ENCODE data around the gene NTRK3.

NTRK3 gene

GRCh38 chr15:88020806-88021205, 235.7 kb downstream of the NTRK3 start:
- DNase-seq: no peak

DNA sequence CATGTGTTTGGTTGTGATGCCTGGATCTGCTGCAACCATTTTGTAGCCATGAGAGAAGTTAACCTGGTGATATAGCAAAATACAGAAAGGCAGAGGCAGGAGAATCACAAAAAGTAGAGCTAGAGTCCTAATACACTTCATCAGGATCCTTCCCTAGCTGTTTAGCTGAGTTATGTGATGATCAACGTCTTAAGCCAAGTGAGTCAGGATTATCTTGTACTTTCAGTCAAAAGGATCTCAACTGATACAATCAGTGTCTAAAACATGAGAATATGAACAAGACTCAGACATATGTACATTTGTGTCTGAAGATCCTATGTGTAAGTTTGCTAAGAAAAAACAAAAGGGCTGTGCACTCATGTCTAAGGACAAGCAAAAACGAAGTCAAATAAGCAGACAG, 236.9 kb downstream of the NTRK3 start:
- DNase-seq: no peak

DNA sequence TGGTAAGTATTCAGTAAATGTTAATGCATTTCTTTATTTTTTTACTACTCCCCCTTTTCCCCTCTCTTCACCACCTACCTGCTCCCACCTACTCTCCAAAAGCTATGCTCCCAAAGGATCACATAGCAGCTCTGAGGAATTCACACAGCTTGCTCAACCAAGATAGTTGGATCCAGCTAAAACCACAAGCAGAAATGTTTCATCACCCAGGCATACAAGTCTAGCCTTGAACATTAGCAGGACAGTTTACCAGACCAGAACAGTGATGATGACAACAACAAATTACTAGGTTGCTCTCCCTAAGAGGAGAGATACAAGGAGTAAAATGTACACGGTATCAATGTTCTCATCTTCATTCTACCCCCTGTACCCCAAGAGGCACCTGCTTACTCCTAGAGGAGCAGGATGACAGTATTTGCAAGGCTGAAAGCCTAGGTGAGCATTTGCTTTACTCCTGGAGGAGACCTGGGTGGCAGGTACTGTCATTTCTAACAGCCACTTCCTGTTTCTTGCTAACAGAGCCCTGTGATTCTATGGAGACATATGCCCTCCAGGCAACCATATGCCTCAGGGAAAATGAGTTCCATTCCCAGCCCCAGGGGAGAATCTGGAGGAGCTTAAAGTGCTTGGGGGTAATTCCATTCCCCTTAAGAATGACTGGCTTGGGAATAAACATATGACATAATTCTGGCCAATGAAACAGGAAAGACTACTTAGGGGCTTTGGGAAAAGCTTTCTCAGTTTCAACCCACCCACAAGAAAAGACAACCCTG, 237.5 kb downstream of the NTRK3 start:
- DNase-seq: no peak

DNA sequence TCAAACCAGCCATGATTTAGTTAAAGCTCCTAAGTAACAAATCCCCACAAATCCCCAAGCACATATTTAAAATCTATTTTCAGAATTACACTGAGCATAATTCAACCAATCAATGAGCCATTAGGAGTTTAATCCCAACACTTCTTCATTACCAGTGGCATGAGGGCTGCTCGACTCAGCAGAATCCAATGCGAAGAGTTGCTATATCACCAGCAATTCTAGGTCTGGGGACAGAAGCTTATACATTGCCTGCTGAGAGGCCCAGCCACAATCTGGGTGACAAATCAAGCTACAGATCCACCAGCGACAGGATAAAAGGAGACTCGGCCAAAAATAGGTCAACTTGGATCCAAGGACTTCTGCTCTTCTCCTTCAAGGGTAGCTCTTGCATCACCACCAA, 238.8 kb downstream of the NTRK3 start:
- no peak for DNase-seq

GRCh38 chr15:88016406-88016805, 240.1 kb downstream of the NTRK3 start:
- no peak for DNase-seq

- DNase-seq: no peak
Observed at GRCh38 chr15:88015228-88015860, 241.2 kb downstream of the NTRK3 start.

DNA sequence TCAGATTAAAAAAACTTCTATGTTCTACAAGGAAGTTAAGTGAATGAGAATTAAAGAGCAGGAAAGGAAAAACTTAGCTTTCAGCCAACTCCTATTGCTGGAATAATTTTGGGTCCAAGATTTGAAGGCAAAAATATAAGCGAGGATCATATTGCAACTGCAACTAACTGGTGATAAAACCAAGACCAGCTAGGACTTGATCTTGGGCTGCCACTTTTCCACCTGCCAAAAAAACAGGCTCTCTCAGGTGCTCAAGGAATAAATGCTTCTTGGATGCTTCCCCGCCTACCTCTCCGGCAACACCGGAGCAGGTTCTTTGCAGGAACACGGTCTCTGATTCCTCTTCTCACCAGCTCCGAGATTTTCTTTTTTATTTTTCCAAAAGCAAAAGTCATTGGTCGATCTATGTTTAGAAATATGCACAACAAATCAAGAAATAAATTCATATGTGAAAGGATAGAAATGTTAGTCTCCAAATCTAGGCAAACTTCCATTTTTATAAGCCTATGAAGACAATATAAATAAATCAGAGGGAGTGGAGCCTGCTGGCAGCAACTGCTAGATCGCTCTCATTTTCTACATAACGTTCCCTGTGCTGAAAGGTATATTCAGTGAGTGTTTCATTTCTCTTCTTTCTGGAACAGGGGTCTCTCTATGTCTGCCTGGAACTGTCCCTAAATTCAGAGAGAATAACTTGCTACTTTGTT, 241.9 kb downstream of the NTRK3 start:
- no peak for DNase-seq

DNA sequence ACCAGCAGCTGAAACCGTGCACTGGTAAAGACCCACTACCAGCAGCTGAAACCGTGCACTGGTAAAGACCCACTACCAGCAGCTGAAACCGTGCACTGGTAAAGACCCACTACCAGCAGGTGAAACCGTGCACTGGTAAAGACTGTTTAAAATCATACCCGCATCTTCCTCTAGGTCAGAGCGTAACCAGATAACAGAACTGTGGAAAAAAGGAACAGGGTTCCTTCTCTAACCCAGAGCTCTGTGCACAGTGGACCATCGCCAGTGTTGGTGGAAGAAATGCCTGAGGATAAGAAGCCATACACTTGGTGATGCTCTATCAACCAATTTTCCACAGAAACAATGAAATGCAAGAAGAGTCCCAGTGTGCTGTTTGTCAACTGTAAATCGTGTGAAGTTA, 243.4 kb downstream of the NTRK3 start:
- DNase-seq: no peak

- no peak for DNase-seq
Observed at GRCh38 chr15:88012688-88013087, 243.9 kb downstream of the NTRK3 start.

- DNase-seq: no peak
Observed at GRCh38 chr15:88012233-88012632, 244.3 kb downstream of the NTRK3 start.

DNA sequence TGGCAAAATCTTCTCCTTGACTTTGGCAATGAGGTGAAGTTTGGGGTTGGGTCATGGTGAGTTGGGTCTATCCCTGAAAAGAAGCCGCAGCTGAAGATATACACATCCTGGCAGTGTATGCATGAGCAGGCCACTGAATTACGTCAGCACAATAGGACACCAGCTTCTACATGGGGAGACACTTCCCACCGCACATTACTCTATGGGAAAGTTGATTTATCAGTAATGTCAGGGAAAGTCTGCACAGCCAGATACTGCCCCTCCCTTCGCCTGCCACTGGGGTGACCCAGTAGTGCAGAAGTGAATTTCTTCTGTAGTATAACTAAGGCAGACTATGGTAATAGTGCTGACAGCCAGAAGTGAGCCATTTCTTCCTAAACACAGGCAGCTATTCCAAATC, 245.0 kb downstream of the NTRK3 start:
- no peak for DNase-seq

GRCh38 chr15:88006146-88006545, 250.4 kb downstream of the NTRK3 start:
- no peak for DNase-seq

DNA sequence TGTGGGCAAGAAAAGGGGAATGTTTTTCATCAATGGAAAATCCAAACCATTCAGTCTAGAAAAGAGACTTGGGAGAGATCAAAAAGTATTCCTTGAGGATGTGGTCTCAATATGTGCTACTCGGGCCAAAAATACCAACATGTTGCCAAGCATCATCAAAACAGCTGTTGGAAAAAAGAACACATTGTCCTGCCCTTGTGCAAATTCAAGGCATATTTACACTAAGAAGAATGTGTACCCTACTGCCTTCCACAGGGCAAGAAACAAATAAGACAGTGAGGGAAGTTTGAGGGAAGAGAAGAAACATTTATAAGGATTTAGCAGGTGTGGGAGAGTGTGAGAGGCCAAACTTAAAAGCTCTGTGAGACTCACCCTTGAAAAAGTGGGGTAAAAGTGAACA, 252.1 kb downstream of the NTRK3 start:
- no peak for DNase-seq

- no peak for DNase-seq
Observed at GRCh38 chr15:88003541-88004327, 252.8 kb downstream of the NTRK3 start.

- peak; percentile 17 for DNase-seq
Observed at GRCh38 chr15:88002706-88003105, 253.8 kb downstream of the NTRK3 start.

DNA sequence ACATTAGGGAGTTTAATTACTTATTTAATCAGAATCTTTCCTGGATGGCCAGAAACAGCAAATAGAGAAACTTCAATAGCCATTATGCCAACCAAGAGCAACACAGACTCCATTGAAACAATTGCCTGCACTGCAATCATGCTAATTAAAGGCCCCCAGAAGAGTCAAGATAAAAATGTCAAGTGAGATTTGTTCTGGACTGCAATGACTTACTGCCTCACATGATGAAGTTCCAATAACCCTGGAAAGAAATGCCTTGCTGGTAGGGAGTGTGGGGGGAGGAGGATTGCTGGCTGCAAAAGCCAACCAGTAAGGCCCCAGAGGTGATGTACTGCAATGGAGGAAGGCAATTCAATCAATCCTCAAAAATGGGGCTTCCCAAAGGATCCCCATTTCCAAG, 257.9 kb downstream of the NTRK3 start:
- no peak for DNase-seq

- no peak for DNase-seq
Observed at GRCh38 chr15:87986776-87987175, 269.8 kb downstream of the NTRK3 start.

- DNase-seq: no peak
Observed at GRCh38 chr15:87985451-87985850, 271.1 kb downstream of the NTRK3 start.

GRCh38 chr15:87981969-87982368, 274.6 kb downstream of the NTRK3 start:
- DNase-seq: no peak

DNA sequence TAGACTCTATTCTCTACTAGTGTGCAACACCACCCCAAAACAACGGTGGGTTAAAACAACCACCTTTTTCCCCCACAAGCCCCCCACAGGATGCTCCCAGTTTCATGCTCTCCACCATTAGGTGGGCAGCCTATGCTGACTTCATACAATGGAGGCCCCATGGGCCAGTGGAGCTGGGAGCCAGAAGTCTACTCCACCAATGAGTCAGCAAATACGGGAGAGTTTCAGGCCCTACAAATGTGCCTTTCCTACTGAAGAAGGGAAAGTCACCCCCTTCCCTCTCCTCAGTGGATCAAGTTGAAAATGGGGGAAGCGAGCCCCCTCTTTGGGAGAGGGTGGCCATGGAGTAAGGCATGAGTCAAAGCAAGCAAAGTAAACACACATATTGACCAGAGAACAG, 278.6 kb downstream of the NTRK3 start:
- no peak for DNase-seq

DNA sequence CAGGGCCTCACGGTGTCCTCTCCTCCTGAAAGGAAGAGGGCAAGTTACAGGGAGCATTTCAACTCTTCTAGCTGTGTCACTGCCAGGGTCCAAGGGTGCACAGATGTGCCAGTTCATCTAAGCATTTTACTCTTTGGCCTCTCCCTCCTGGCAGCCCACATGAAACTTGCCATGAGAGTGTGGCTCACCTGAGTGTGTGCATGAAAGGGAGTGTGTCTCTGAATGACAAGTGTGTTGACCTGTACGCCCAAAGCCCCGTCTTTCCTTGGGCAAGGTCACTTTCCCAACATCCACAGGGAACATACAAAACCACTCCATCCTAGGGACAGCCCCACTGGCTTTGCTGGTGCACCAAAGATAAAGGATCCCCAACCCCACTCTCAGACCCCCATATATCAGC, 280.0 kb downstream of the NTRK3 start:
- no peak for DNase-seq

DNA sequence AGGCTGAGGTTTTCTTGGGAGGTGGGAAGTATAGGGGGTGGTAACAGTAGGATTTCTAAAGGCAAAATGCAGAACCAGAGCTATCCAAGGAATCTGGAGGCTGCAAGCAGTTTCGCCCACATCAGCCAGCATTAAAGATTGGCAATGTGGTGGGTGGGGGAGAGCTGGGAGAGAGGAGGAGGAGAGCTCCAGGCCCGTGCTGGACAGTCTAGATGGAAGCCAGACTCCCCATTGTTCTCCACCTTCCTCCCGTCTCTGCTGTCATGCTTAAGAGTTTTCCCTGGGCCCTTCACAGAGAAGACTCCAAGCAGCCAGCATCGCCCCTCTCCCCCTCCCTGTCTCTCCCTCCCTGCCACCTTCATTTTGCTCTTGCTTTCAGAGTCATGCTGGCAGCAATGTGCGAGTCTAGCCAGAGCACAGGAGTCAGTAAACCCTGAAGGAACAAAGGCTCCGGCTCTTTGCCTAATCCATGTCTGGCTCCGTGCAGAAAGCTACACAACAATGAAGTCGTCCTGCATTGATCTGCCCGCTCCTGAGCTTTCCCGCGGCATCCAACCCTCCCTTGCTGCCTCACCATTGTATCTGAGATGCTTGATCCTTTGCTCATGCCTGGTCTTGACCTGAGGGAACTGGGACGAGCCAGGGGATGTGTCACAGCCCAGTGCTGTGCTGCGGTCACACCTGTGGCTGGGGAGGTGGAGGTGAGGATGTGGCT, 282.9 kb downstream of the NTRK3 start:
- no peak for DNase-seq

DNA sequence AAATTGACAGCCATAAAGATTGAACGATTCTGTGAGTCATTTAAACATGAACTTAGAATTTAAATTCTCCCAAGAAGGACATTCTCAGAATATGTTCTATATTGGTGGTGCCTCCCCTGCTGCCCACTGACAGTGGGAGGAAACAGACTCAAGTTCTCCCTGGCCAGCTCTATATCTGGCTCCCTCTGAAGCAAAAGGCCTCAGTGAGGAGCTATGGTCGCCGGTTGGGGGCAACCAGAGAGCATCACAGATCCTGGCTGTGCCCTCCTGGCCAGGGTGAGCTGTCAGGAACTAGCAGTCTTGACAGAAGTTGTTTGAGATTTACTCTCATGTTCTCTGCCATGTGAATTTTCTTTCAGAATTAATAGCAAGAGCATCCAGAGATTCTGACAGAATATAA, 285.5 kb downstream of the NTRK3 start:
- no peak for DNase-seq

All from GDM1 (cell line).